HUDEP-2 (cell line): ENCODE data around the gene PSMB7.

Experiments
- DNase-seq, 76 experiments: peaks; one replicate each; lab custom pipeline; 2025; ENCODE audit not compliant: unreplicated experiment in 76 of 76; lab: John Stamatoyannopoulos, UW

Gene PSMB7

DNA sequence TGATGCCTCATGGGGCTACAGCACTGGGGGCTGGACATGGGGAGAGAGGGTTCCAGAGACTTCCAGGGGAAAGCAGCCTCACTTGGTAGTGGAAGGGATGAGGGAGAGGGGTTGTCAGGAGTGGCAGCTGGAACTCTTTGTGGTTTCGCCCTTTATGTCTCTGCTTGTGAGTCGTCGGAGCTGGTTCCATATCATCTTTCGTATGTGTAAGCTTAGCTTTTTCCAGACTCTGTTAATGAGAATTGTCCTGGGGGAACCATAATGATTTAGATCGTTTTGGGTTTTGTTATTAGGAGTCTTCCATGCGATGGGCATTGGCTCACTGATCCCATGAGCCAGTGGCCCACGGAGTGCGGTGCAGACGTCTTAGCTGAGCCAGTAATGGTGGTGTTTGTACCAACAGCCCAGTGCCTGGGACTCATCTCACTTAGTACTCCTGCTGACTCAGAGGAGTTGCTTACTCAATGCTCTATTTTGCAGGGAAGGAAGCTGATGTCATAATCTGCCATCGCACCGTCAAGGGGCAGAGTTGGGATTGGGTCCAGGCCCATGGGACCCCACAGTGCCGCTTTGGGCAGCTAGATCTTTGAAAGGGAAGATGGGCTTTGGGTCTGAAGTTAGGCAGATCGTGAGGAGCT, 109.0 kb downstream of the PSMB7 start:
- DNase-seq: no peak

- DNase-seq: no peak
Measured at GRCh38 chr9:124304285-124304684, 111.0 kb downstream of the PSMB7 start.

DNA sequence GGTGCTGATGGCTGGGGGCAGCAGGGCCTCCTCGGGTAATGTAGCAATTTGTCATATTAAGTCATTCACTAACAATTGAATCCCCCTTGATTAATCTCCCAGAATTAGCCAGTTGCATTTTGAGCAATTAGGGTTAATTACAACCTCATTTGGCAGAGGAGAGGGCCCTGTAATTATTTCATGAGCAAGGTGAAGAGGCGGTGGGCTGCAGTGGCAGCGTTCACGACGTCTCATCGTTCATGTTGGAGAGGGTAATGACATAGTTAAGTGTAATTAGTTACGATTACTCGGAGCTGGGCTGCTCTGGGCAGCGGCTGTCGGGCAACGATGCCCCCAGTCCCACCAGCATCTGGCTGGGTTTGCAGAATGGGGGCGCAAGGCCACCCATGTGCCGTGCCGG, 111.5 kb downstream of the PSMB7 start:
- no peak for DNase-seq
